HepG2 (cell line): Measurements from ENCODE around the gene ARPC5. TPM values are rescaled to one million over a fixed set of nuclear protein-coding genes. Genes with fewer than 3 reads are reported as not detected.

Source experiments
- ASH2L ChIP-seq: fragments of 300-600, 200-600 bp; sonication (generic); IDR thresholded peaks from 2 replicates; pipeline ENCODE4 v1.7.0; 2017; ENCODE audit warnings: low read depth, mild to moderate bottlenecking, moderate library complexity, mixed read lengths, low read length; ENCODE audit not compliant: insufficient read length
- EED ChIP-seq: sonication (generic); formaldehyde crosslinking; IDR thresholded peaks from 2 replicates; pipeline ENCODE4 v1.5.0; 2020; ENCODE audit warnings: mild to moderate bottlenecking, missing genetic modification reagents
- ERF ChIP-seq: IDR thresholded peaks from 2 replicates; pipeline ENCODE4 v1.6.1; 2018; ENCODE audit warnings: missing biosample characterization, missing genetic modification reagents
- ESRRA ChIP-seq: sonication (generic); formaldehyde crosslinking; IDR thresholded peaks from 2 replicates; pipeline ENCODE4 v1.5.1; 2020; ENCODE audit warnings: mild to moderate bottlenecking, low read depth, missing genetic modification reagents
- NRL ChIP-seq: sonication (generic); formaldehyde crosslinking; IDR thresholded peaks from 2 replicates; pipeline ENCODE4 v1.5.0; 2020; ENCODE audit warnings: missing genetic modification reagents, mild to moderate bottlenecking, moderate library complexity, borderline replicate concordance
- RBFOX2 ChIP-seq: fragments of 200-400 bp; formaldehyde crosslinking; IDR thresholded peaks from 2 replicates; pipeline ENCODE4 v1.6.1; 2017; ENCODE audit warnings: low read depth, mild to moderate bottlenecking, low read length
- SMC3 ChIP-seq: IDR thresholded peaks from 2 replicates; pipeline ENCODE4 v1.6.1; 2011; ENCODE audit warnings: low read length, improper control_type of control experiment
- SNRNP70 ChIP-seq: fragments of 200-400 bp; formaldehyde crosslinking; IDR thresholded peaks from 2 replicates; pipeline ENCODE4 v1.6.1; 2017; ENCODE audit warnings: mild to moderate bottlenecking, low read depth, low read length, moderate library complexity
- TARDBP ChIP-seq: sonication (generic); formaldehyde crosslinking; IDR thresholded peaks from 2 replicates; pipeline ENCODE4 v1.8.0; 2022; ENCODE audit warnings: mild to moderate bottlenecking, missing genetic modification reagents
- ZFAT ChIP-seq: sonication (generic); formaldehyde crosslinking; conservative IDR thresholded peaks from 2 replicates; pipeline ENCODE4 v1.8.1; 2023; ENCODE audit warnings: missing genetic modification reagents, inconsistent platforms
- ZNF224 ChIP-seq: sonication (generic); formaldehyde crosslinking; IDR thresholded peaks from 2 replicates; pipeline ENCODE4 v1.5.0; 2020; ENCODE audit warnings: mild to moderate bottlenecking, missing genetic modification reagents
- ZNF619 ChIP-seq: sonication (generic); formaldehyde crosslinking; IDR thresholded peaks from 2 replicates; pipeline ENCODE4 v1.4.0; 2020; ENCODE audit warnings: mild to moderate bottlenecking, missing genetic modification reagents
- ZNF816 ChIP-seq: sonication (generic); formaldehyde crosslinking; IDR thresholded peaks from 2 replicates; pipeline ENCODE4 v1.8.0; 2022; ENCODE audit warnings: missing genetic modification reagents, mild to moderate bottlenecking, borderline replicate concordance
- polyA plus RNA-seq, 8 experiments: library from polyadenylated mRNA; depleted of rRNA in 3 of 8; stranded (reverse) in 7 of 8; unstranded in 1 of 8; fragments of >200 nt; fragmentation: Illumina TruSeq in 4 of 8; extraction: Trizol in 4 of 8; gene quantifications; 2 replicates each; pipeline versions ENCODE4 v1.2.1 to v1.2.3, GENCODE V29; 2011 to 2016; ENCODE audit warnings: low read depth in 4 of 8, missing spikeins in 1 of 8, mixed read lengths in 1 of 8; ENCODE audit not compliant: insufficient read depth in 1 of 8
- total RNA-seq, 5 experiments: library from RNA; depleted of rRNA; stranded (reverse); fragments of >200 nt; fragmentation: Illumina TruSeq; extraction: Trizol; gene quantifications; 2 replicates each; pipeline ENCODE4 v1.2.3, GENCODE V29; 2016; ENCODE audit warnings: low read depth in 1 of 5
- TF ChIP-seq, protein P1 (sequence below), 2 experiments: sonication (generic) in 1 of 2; formaldehyde crosslinking in 1 of 2; IDR thresholded peaks; 2 replicates each; pipeline versions ENCODE4 v1.6.1 to v1.9.0; 2014 to 2022; ENCODE audit warnings: antibody characterized with exemption in 1 of 2, borderline replicate concordance in 1 of 2, inconsistent platforms in 1 of 2, low read depth in 1 of 2, missing genetic modification reagents in 1 of 2
- TF ChIP-seq, protein P2 (sequence below): sonication (generic); formaldehyde crosslinking; IDR thresholded peaks from 2 replicates; pipeline ENCODE4 v1.4.0; 2020; ENCODE audit warnings: missing genetic modification reagents
- TF ChIP-seq, protein P3 (sequence below): sonication (generic); formaldehyde crosslinking; IDR thresholded peaks from 2 replicates; pipeline ENCODE4 v1.8.1; 2023; ENCODE audit warnings: mild to moderate bottlenecking, missing genetic modification reagents, borderline replicate concordance
- TF ChIP-seq, protein P4 (sequence below): sonication (generic); formaldehyde crosslinking; IDR thresholded peaks from 2 replicates; pipeline ENCODE4 v1.5.1; 2020; ENCODE audit warnings: missing genetic modification reagents, mild to moderate bottlenecking, borderline replicate concordance
- TF ChIP-seq, protein P5 (sequence below): sonication (generic); formaldehyde crosslinking; IDR thresholded peaks from 2 replicates; pipeline ENCODE4 v1.8.0; 2022; ENCODE audit warnings: mild to moderate bottlenecking, missing genetic modification reagents, moderate library complexity

Gene ARPC5
- total and polyA plus RNA-seq, 2 of the 13 experiments (the other 11 are each of a cell fraction or from before 2014, with no cell fraction given), result 48.4 to 106 TPM

DNA sequence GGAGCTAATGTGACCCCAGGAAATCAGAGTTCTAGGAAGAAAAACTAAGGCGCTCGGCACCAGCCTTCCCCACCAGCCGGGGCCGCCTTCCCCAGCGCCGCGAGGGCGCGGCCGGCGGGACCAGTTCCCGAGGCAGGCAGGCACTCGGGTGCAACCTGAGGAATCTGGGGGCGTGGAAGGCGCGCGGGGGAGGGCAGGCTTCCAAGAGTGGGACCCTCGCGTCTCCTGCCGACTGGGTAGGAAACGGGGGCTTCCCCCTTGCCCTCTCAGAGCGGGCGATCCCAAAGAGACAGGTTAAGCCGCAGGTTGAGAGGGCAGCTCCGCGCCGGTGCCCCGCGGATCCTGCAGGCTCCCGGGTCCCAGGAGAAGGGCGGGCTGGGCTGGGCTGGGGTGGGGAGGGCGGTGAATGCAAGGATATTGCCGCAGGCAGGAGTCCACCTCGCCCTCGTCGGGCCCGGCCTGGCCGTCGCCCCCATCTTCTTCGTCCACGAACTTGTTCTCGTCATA lies 431 bp downstream of the ARPC5 start (continued):
- TF ChIP-seq, protein P1, sequence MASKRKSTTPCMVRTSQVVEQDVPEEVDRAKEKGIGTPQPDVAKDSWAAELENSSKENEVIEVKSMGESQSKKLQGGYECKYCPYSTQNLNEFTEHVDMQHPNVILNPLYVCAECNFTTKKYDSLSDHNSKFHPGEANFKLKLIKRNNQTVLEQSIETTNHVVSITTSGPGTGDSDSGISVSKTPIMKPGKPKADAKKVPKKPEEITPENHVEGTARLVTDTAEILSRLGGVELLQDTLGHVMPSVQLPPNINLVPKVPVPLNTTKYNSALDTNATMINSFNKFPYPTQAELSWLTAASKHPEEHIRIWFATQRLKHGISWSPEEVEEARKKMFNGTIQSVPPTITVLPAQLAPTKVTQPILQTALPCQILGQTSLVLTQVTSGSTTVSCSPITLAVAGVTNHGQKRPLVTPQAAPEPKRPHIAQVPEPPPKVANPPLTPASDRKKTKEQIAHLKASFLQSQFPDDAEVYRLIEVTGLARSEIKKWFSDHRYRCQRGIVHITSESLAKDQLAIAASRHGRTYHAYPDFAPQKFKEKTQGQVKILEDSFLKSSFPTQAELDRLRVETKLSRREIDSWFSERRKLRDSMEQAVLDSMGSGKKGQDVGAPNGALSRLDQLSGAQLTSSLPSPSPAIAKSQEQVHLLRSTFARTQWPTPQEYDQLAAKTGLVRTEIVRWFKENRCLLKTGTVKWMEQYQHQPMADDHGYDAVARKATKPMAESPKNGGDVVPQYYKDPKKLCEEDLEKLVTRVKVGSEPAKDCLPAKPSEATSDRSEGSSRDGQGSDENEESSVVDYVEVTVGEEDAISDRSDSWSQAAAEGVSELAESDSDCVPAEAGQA (IDR thresholded peaks at IDR 0.05; ENCODE audit: low read depth), result no peak
- TF ChIP-seq, protein P1 (CRISPR knock-in tag; IDR thresholded peaks at IDR 0.05; ENCODE audit: borderline replicate concordance), result peak; percentile 82; the same call in 1 of the 2 replicates
- TF ChIP-seq NRL (CRISPR knock-in tag) (no peak), TARDBP (CRISPR knock-in tag) (no peak), ZFAT (no peak), EED (CRISPR knock-in tag) (peak; percentile 84; the same call in 1 of the 2 replicates), RBFOX2 (no peak), ESRRA (CRISPR knock-in tag) (no peak), ERF (CRISPR knock-in tag) (no peak), ZNF224 (CRISPR knock-in tag) (no peak), SNRNP70 (no peak), SMC3 (no peak), ZNF619 (CRISPR knock-in tag) (no peak), ZNF816 (CRISPR knock-in tag) (no peak), ASH2L (no peak)
- TF ChIP-seq, protein P2, sequence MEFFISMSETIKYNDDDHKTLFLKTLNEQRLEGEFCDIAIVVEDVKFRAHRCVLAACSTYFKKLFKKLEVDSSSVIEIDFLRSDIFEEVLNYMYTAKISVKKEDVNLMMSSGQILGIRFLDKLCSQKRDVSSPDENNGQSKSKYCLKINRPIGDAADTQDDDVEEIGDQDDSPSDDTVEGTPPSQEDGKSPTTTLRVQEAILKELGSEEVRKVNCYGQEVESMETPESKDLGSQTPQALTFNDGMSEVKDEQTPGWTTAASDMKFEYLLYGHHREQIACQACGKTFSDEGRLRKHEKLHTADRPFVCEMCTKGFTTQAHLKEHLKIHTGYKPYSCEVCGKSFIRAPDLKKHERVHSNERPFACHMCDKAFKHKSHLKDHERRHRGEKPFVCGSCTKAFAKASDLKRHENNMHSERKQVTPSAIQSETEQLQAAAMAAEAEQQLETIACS, result no peak
- TF ChIP-seq, protein P3, sequence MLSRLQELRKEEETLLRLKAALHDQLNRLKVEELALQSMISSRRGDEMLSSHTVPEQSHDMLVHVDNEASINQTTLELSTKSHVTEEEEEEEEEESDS (CRISPR knock-in tag), result no peak
- TF ChIP-seq, protein P4, sequence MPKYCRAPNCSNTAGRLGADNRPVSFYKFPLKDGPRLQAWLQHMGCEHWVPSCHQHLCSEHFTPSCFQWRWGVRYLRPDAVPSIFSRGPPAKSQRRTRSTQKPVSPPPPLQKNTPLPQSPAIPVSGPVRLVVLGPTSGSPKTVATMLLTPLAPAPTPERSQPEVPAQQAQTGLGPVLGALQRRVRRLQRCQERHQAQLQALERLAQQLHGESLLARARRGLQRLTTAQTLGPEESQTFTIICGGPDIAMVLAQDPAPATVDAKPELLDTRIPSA (CRISPR knock-in tag), result no peak
- TF ChIP-seq, protein P5, sequence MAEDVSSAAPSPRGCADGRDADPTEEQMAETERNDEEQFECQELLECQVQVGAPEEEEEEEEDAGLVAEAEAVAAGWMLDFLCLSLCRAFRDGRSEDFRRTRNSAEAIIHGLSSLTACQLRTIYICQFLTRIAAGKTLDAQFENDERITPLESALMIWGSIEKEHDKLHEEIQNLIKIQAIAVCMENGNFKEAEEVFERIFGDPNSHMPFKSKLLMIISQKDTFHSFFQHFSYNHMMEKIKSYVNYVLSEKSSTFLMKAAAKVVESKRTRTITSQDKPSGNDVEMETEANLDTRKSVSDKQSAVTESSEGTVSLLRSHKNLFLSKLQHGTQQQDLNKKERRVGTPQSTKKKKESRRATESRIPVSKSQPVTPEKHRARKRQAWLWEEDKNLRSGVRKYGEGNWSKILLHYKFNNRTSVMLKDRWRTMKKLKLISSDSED (CRISPR knock-in tag), result no peak
